D721Med (cell line): ENCODE results near the gene ANKRD33B.

Experiments used
- DNase-seq: peaks from one replicate; pipeline ENCODE4 v3.0.0; 2011; ENCODE audit warnings: low spot score; ENCODE audit not compliant: insufficient read length
- FAIRE-seq: peaks from 2 replicates; lab custom pipeline; 2011; peaks lifted over from hg19 to GRCh38; lab: Jason Lieb, UNC
- TF ChIP-seq, protein P1 (sequence below): IDR thresholded peaks from 2 replicates; pipeline ENCODE4 v1.5.1; 2012; ENCODE audit warnings: mild to moderate bottlenecking, control low read depth; ENCODE audit not compliant: insufficient read depth; ENCODE audit errors: missing control alignments

ANKRD33B gene

GRCh38 chr5:10702911-10703491, 139.1 kb downstream of the ANKRD33B start:
- TF ChIP-seq, protein P1, sequence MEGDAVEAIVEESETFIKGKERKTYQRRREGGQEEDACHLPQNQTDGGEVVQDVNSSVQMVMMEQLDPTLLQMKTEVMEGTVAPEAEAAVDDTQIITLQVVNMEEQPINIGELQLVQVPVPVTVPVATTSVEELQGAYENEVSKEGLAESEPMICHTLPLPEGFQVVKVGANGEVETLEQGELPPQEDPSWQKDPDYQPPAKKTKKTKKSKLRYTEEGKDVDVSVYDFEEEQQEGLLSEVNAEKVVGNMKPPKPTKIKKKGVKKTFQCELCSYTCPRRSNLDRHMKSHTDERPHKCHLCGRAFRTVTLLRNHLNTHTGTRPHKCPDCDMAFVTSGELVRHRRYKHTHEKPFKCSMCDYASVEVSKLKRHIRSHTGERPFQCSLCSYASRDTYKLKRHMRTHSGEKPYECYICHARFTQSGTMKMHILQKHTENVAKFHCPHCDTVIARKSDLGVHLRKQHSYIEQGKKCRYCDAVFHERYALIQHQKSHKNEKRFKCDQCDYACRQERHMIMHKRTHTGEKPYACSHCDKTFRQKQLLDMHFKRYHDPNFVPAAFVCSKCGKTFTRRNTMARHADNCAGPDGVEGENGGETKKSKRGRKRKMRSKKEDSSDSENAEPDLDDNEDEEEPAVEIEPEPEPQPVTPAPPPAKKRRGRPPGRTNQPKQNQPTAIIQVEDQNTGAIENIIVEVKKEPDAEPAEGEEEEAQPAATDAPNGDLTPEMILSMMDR, result no peak
- DNase-seq (no peak), FAIRE-seq (no peak)

GRCh38 chr5:10703676-10704075, 139.8 kb downstream of the ANKRD33B start:
- DNase-seq (no peak), FAIRE-seq (no peak)
- TF ChIP-seq, protein P1, result no peak

DNA sequence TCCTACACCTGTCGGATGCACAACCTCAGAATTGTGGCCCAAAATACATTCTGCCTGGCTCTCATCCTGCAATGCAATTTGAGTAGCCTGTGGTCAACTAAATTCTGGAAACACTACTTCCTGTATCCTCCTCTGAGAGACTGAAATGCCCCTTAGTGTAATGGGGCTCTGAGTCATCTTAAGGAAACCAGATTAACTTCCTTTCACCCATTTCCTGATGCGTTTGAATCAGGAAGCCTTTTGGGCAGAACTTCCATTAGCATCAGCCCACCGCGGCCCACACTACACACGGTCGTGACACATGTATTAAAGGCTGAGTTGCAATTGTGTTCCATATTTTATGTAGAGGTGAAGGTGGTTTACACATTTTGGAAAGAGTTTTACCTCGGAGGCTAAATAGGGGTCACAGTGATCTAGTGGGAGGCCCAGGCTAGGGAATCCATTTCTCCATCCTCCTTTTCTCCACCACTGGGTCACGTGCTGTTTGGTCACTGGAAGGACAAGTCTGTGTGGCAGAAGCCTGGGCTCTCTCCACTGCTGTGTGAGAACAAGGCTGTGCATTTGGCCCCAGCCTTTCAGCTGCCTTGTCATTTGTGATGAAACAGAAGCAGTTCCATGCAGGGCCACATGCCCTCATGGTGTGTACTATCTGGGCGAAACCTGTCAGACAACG, 141.2 kb downstream of the ANKRD33B start:
- FAIRE-seq (no peak), DNase-seq (no peak)
- TF ChIP-seq, protein P1, result no peak

DNA sequence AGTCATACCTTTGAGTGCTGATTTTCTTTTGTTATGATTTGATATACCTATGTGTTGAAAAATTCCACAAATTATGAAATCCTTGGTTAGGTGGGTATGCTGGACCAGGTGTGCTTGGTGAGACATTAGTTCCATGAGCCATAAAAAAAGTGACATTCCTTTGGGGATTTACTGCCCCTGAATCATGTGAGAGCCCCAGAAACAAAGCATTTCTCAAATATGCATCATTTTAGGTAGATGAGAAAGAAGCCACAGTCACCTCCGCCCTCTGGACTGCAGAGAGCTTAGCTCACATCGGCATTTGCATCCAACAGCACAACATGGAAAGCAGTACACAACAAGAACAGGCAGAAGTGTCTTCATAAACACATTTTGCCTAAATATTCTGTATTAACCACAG, 141.9 kb downstream of the ANKRD33B start:
- DNase-seq, result no peak
- TF ChIP-seq, protein P1, result no peak

GRCh38 chr5:10706326-10706725, 142.5 kb downstream of the ANKRD33B start:
- FAIRE-seq, result no peak

More for the DNA sequence above, 141.9 kb downstream of the ANKRD33B start:
- no peak for FAIRE-seq

More at GRCh38 chr5:10706326-10706725, 142.5 kb downstream of the ANKRD33B start:
- TF ChIP-seq, protein P1, result no peak
- no peak for DNase-seq
